Measurements from ENCODE around the gene ASF1B.
A peak's percentile ranks its signal among the peaks of the same experiment; 100 is the strongest.

ASF1B gene

DNA sequence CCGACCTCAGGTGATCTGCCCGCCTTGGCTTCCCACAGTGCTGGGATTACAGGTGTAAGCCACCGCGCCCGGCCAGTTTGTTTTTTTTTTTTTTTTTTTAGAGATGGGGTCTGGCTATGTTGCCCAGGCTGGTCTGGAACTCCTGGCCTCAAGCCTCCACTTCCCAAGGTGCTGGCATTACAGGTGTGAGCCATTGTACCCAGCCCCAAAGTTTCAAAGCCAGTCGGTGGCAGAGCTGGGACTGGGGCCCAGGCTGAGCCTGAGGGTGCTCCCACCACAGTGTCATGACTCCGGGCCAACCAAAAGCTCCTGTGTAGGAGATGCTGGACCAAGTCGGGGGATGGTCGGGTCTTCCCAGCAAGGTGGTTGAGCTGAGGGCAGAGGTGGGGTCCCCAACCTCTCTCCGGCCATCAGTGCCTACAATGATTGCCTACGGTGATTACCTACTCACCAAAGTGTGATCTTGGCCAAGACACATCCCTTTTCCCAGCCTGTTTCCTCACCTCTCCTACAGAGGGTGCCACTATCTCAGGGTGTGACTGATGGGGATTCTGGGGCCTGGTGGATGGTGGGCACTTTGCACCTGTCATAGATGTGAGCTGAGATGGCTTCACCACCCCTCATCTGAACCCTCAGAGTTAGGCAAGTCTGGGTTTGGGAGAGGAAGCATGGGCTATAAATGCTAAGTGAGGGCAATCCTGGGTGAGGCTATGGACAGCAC lies 40.0 kb downstream of the ASF1B start:
- no peak for TF ChIP-seq CTCF (IDR thresholded peaks at IDR 0.05)

DNA sequence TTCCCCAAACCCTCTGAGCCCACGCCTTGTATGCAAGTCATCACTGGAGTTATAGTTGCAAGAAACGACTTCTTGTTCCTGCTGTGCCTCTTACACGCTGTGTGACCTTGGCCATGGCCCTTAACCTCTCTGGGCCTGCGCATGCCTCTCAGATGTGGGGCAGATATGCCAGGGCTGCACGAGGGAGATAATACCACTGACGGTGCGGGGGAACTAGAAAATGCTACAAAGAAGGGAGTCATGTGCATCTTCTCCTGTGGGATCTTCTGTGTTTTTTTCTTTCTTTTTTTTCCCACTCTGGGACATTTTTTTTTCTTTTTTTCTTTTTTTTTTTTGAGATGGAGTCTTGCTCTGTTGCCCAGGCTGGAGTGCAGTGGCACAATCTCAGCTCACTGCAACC lies 41.5 kb downstream of the ASF1B start:
- no peak for TF ChIP-seq CTCF (IDR thresholded peaks at IDR 0.05)

DNA sequence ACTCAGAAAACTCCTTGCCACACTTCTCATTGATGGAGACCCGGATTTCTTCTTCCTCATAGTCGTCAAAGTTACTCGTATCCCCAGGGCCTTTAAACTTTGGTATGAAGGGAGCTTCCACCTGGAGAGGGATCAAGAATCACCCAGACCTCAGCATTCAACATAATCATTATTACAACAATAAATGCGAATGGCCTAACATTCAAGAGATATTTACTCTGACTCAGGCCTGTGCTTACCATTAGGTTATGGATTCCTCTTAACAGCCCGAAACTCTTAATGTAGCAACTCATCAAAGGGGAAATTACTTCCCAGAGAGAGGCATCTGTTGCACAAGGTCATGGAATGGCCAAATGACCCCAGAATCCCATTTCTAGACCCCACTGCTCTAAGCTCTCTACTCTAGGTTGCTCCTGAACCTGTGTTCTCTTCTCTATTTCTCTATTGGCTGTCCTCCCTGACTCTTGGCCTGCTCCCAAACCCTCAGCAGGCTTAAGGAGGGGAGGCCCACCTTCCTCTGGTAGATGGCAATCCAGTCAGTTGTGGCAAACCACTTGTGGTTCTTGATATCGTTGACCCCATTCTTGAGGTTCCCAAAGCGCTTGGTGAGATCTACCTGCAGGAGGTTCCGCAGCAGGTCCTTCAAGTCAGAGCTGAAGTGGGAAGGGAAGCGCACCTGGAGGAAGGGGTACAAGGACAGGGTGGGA lies 43.1 kb downstream of the ASF1B start:
- TF ChIP-seq CTCF (IDR thresholded peaks at IDR 0.05) = no peak

GRCh38 chr19:14091813-14092462 lies 44.5 kb downstream of the ASF1B start:
- TF ChIP-seq CTCF (IDR thresholded peaks at IDR 0.05) = no peak

DNA sequence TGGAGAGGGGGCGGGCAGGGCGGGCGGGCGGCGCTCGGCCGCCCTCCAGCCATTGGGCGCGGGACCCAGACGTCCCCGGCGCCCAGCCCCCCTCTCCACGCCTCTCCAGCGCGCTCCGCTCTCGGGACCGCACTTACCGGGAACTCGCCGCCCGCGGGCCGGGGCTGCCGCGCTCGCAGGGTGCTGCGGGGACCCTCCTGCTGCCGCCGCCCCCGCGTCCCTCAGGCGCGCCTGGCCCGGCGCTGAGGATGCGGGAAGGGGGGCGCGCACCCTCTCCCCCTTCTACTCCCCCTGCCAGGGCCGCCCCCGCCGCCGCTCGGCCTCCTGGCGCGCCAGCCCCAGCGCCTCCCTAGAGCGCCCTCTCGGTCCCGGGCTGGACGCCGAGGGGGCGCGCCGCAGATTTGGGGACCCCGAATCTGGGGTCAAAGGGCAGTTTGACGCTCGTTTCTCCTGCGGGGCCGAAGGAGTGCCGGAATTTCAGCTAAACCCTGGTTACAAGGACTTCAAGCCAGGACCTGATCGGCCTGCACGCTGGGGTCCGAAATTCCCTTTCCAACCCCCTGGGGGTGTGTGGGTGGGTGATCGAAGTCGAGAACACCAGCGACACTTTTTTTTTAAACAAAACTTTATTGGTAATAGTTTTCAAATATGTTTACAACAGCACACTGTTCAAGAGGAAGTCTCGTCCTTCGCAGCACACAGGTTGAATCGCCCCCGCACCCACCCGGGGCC lies 45.1 kb downstream of the ASF1B start:
- peak; percentile 47 for TF ChIP-seq CTCF (IDR thresholded peaks at IDR 0.05)

DNA sequence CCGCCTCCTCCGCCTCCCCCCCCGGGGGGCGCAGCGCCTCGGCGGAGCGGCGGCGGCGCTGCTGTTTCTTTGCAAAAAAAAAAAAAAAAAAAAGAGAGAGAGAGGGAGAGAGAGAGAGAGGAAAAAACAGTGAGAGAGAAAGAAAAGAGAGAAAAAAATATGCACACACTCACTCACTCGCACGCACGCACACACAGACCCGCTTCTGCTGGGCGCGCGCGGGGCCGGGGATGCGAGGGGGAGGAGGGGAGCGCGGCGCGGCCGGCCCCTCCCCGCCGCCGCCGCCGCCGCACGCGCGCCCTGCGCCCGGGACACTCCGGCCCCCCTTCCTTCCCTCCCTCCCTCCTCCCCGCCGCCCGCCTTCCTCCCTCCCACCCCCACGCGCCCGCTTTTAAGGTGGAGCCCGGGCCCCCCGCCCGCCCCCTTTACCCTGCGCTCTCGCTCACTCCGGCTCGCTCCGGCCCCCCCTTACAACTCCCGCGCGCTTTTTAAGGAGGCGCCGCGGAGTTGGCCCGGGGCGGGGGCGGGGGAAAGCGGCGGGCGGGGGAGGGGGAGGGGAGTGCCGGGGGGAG lies 45.8 kb downstream of the ASF1B start, which contains the start of gene SAMD1:
Gene SAMD1 (minus strand): TSS at position 243 of the 572 bp plus-strand sequence.
- TF ChIP-seq CTCF (IDR thresholded peaks at IDR 0.05) = no peak

Data from LNCAP (cell line).